ENCODE results near the gene CADM1.

Gene CADM1

GRCh38 chr11:115129473-115130289 is 374.5 kb downstream of the CADM1 start:
- DNase-seq (ENCODE audit: low read depth in 4 of 4, low spot score in 1 of 4) = no peak

GRCh38 chr11:115128226-115128625 is 376.0 kb downstream of the CADM1 start:
- no peak for DNase-seq (ENCODE audit: low read depth in 4 of 4, low spot score in 1 of 4)

- no peak for DNase-seq (ENCODE audit: low read depth in 4 of 4, low spot score in 1 of 4)
These were observed 376.4 kb downstream of the CADM1 start for GRCh38 chr11:115127790-115128189.

- no peak for DNase-seq (ENCODE audit: low read depth in 4 of 4, low spot score in 1 of 4)
These were observed 377.6 kb downstream of the CADM1 start for GRCh38 chr11:115126515-115127208.

- DNase-seq (ENCODE audit: low read depth in 4 of 4, low spot score in 1 of 4) = no peak
These were observed 378.1 kb downstream of the CADM1 start for GRCh38 chr11:115126092-115126491.

- DNase-seq (ENCODE audit: low read depth in 4 of 4, low spot score in 1 of 4) = no peak
These were observed 379.4 kb downstream of the CADM1 start for GRCh38 chr11:115124786-115125185.

- DNase-seq (ENCODE audit: low read depth in 4 of 4, low spot score in 1 of 4) = no peak
These were observed 380.6 kb downstream of the CADM1 start for GRCh38 chr11:115123641-115124040.

- no peak for DNase-seq (ENCODE audit: low read depth in 4 of 4, low spot score in 1 of 4)
These were observed 381.9 kb downstream of the CADM1 start for GRCh38 chr11:115122274-115122673.

Measured in stimulated activated CD4-positive, alpha-beta T cell treated with anti-CD3 and anti-CD28 coated beads, Interleukin-1b, Interleukin-23, amount 100 ng/mL, for 24 hours (primary cell).